Left lobe of liver (tissue), 2 donors: ENCODE measurements around the gene RNF227. TPM values are rescaled to one million over a fixed set of nuclear protein-coding genes. Genes with fewer than 3 reads are reported as not detected.
"Not testable (repeated sequence)": the region's sequence is repeated elsewhere in the genome, so short reads cannot be mapped to it uniquely, and the experiment has no call there.

ENCODE experiments used
- ATAC-seq: fragments of 200-7000 bp; cut with Tn5 transposase; one replicate; pipeline ENCODE4 v1.9.1; 2020; ENCODE audit warnings: mild to moderate bottlenecking, moderate library complexity
- DNase-seq: peaks from one replicate; pipeline ENCODE4 v3.0.0-alpha.2; 2020; ENCODE audit warnings: low spot score
- total RNA-seq: library from RNA; stranded (reverse); gene quantifications from one replicate; pipeline ENCODE4 v1.2.1, GENCODE V29; 2021
- donor health status: DM: no; HTN: no; CAD: no; lungs with moderate emphysema.
- donor health status: DM: no; HTN: yes; CAD: no.

Gene RNF227
- total RNA-seq, 1 donor from 2014 or later = 0.23 TPM

GRCh38 chr17:7864995-7865650 lies 51.0 kb downstream of the RNF227 start:
- no peak for ATAC-seq
- no peak for DNase-seq

- not testable (repeated sequence) for ATAC-seq, DNase-seq
Measured at GRCh38 chr17:7864384-7864783, 51.7 kb downstream of the RNF227 start.

Other genes starting within 250 kb of the RNF227 start
- 13.6 TPM for gene TP53, start 228.8 kb downstream of the RNF227 start, total RNA-seq
- gene WRAP53, start 227.8 kb downstream of the RNF227 start, total RNA-seq = 4.9 TPM
- 0.63 TPM for gene EFNB3, start 211.1 kb downstream of the RNF227 start, total RNA-seq
- gene DNAH2, start 198.5 kb downstream of the RNF227 start, total RNA-seq = 0.15 TPM
- 18.1 TPM for gene KDM6B, start 82.1 kb downstream of the RNF227 start, total RNA-seq
- 1.3 TPM for gene TMEM88, start 61.2 kb downstream of the RNF227 start, total RNA-seq
- 33.5 TPM for gene NAA38, start 58.7 kb downstream of the RNF227 start, total RNA-seq
- 12.4 TPM for gene CYB5D1, start 58.3 kb downstream of the RNF227 start, total RNA-seq
- gene CHD3, start 27.5 kb downstream of the RNF227 start, total RNA-seq = 5.7 TPM
- gene KCNAB3, start 13.6 kb upstream of the RNF227 start, total RNA-seq = 1.3 TPM
- gene TRAPPC1, start 15.7 kb upstream of the RNF227 start, total RNA-seq = 41.1 TPM
- gene CNTROB, start 15.9 kb upstream of the RNF227 start, total RNA-seq = 8.9 TPM
- gene GUCY2D, start 86.3 kb upstream of the RNF227 start, total RNA-seq = 0.05 TPM
- 0.35 TPM for gene ALOX15B, start 122.8 kb upstream of the RNF227 start, total RNA-seq
- gene ALOX12B, start 171.4 kb upstream of the RNF227 start, total RNA-seq = not detected
- not detected for gene ALOXE3, start 202.2 kb upstream of the RNF227 start, total RNA-seq
- not detected for gene HES7, start 207.8 kb upstream of the RNF227 start, total RNA-seq
- gene PER1, start 236.1 kb upstream of the RNF227 start, total RNA-seq = 108 TPM
- 18.1 TPM for gene VAMP2, start 246.7 kb upstream of the RNF227 start, total RNA-seq